Superior temporal gyrus (tissue), 1 donor: Measurements from ENCODE around the gene GRAMD4.

ENCODE experiments used
- DNase-seq: peaks from one replicate; pipeline ENCODE4 v3.0.0-alpha.2; 2016; ENCODE audit errors: extremely low spot score

Gene GRAMD4

DNA sequence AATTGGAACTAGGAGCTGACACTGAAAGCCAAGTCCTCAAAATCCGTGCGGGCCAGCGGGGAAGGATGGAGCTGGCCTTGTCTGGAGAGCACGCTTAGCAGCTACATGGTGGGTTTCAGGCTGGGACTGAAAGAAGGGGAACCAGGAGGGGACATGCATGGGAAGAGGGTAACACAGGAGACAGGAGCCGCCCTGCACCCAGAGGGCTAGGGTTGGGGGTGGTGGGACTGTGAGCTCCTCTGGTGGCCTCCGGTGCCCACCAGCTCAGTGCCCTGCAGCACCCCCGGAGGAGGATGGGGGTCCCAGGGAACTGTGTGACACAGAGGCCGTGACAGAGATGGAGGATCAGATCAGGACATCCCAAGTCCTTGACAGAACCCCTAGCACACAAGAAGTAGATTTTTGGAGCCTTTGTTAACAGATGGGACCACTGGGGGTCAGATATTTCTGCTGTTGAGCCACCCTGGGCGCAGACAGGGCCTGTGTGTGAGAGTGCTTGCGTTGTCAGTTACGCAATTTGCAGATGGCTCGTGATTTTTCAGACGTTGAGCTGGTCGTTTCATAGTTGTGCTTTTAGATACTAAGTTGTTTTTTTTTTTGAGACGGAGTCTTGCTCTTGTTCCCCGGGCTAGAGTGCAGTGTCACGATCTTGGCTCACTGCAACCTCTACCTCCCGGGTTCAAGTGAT is 21.3 kb upstream of the GRAMD4 start:
- DNase-seq = no peak

DNA sequence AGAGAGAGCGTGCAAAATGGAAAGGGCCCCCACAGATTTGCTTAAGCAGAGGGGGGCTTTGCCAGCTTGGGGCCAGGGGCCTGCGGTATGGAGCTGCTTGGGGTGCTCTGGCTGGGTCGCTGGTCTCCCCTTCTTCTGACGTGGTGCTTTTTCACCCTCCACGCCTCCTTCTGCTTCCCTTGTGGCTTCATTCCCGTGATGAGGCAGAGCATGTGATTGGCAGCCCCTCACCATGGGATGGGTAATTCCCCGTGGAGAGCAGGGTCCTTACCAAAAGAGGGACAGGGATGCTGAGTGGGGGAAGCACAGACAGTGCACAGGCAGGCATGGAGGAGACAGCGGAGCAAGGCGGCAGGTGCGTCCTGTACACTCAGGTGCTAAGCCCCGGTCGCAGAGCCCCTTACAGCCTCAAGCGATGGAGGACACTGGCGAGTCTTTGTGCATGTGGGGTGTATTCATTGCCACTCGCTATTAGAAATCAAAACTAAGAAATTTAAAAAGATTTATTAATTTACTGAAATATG is 19.9 kb upstream of the GRAMD4 start:
- no peak for DNase-seq

DNA sequence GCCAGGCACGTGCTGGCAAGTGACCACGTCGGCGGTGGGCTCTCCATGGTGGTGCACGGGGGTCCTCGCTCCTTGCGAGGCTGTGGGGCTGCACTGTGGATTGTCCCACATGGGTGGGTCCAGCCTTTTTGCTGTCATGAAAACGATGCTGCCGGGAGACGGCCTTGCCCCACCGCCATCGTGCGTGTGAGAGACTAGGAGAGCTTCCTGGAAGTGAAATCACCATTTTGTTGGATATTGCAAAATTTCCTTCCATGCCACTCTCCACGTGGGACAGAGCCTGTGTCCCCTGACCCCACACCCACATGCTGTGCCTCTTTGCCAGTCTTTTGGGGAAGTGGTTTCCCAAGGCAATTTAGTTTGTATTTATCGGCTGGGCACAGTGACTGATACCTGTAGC is 18.2 kb upstream of the GRAMD4 start:
- DNase-seq = no peak

DNA sequence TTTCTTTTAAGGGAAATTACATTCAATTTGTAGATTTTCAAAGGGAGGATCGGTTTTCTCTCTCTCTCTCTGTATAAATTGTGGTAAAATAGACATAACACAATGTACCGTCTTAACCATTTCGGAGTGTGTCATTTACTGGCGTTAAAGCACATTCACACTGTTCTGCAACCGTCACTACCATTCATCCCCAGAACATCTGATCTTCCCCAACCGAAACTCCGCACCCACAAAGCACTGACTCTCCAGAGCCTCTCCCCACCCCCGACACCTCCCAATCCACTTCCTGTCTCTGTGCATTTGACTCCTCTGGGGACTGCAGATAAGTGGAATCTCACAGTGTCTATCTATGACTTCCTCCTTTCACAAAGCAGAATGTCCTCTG is 15.9 kb upstream of the GRAMD4 start:
- peak; percentile 55 for DNase-seq

DNA sequence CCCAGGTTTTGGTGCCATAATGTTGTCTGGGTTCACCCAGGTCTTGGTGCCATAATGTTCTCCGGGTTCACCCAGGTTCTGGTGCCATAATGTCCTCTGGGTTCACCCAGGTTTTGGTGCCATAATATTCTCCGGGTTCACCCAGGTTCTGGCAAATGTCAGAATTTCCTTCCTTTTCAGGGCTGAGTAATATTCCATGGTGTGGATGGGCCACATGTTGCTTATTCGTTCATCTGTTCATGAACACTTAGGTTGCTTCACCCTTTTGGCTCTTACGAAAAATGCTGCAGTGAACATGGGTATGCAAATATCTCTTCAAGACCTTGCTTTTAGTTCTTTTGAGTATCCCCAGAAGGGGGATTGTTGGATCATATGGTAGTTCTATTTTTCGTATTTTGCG is 15.1 kb upstream of the GRAMD4 start:
- no peak for DNase-seq

DNA sequence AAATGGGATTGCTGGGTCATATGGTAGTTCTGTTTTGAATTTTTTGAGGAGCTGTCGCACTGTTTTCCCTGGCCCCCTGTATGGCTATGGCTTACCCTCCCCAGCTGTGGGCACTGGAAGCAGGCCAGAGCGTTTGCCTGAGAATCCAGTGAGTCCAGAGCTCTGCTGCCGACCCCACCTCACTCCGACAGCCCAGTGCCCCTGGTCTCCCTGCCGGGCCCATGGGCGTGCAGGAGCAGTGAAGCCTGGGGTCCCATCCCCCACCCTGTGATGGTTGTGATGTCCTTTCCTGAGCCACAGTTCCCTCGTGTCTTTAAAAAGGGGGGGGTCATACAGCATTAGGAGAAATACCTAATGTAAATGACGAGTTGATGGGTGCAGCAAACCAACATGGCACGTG is 13.3 kb upstream of the GRAMD4 start:
- DNase-seq = no peak

DNA sequence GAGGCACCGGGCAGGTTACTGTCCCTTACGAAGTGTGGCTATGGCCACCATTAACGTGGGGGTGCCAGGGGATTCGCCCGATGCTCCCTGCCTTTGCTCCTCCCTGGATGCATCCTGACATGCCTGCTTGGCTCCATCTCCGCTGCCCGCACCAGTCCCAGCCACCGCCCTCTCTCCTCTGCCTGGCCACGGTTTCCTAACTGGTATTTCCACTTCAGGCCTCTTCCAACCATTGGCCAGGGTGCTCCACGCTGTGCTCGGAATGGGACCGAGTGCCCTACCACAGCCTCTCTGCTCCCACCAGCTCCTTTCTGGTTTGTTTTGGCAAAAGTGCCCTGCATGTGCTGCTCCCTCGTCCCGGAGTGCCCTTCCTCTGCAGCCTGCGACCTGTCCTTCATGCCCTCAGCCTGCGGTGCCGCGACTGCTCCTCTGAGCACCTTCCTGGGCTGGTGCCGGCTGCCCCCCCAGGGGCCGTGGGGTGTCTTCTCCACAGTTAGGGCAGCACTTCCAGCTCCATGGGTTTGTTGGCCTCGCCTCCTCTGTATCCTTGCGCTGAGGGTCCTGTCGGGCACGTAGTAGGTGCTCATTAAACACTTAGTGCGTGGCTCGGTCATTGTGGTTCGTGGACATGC is 12.6 kb upstream of the GRAMD4 start:
- no peak for DNase-seq

DNA sequence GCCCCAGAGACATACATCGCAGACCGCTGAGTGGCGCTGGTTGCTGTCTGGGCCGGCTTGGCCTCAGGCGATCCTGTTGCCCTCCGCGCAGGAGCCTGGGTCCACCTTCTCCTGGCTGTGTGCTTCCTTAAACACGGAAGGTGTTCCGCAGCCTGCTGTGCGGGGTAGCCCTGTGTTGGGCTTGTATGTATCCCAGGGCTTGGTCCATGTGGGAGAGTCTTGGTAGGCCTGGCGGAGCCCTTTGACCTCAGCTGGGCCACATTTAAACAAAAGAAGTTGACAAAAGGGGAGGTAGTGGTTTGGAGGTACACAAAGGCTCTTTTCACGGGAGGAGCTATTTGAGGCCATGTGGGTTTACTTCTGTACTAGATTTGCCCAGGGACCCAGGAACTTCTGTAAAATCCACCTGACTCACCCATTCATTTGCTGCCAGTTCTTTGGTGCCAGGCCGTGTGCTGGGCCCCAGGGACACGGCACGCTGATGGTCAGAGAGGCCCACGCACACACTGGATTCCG is 11.0 kb upstream of the GRAMD4 start:
- no peak for DNase-seq

DNA sequence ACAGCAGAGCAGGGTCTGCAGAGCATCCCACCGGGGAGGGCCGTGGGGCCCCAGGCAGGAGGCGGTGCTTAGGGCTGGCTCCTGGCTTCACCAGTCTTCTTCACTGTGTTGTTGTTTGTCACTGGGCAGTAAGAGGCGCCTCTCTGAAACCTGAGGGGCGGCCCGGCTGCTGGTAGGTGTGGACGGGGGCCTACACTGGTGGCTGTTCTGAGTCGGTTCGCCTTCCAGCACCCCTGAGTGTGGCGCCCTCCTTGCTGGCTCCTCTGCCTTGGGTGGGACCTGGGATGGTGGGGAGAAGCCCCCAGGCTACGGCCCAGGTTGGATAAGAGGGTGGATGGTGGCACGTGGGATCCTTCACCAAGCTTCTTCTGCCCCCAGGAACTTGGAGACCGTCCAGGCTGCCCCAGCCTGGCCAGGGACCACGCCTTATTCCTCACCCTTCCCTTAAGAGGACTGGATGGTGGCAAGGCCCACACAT is 10.4 kb upstream of the GRAMD4 start:
- no peak for DNase-seq

DNA sequence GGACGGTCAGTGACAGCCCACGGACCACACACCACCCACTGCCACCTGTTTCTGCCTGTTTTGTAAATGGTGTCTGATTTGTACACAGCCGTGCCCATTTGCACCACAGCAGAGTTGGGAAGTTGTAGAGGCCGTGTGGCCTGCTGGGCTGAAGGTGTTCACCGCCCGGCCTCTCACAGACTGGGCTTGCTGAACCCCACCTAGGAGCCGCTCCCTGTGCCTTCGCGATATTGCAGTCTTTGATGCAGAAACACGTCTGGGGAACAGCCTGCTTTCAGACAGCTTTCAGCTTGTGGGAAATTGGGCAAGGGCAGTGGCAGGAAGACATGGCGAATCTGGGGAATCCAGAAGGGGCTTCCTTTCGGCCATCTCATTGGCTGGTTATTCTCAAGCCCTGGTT is 9.8 kb upstream of the GRAMD4 start:
- DNase-seq = no peak

DNA sequence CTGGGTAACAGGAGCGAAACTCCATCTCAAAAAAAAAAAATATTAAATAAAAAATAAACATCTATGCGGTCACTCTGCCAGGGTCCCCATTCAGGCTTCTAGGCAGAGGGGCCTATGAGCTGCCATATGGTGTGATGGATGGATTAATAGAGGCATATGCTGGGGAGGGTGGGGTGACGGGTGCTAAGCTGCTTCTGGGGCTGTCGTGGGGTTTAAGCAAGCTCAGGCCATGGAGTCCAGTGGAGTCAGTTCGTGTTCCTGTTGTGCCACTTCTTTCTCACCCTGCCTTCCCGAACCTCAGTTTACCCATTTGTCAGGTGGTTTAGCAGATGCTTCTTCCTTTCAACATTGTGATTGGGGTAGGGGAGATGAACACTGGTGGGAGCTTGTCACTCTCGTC is 9.0 kb upstream of the GRAMD4 start:
- DNase-seq = no peak

DNA sequence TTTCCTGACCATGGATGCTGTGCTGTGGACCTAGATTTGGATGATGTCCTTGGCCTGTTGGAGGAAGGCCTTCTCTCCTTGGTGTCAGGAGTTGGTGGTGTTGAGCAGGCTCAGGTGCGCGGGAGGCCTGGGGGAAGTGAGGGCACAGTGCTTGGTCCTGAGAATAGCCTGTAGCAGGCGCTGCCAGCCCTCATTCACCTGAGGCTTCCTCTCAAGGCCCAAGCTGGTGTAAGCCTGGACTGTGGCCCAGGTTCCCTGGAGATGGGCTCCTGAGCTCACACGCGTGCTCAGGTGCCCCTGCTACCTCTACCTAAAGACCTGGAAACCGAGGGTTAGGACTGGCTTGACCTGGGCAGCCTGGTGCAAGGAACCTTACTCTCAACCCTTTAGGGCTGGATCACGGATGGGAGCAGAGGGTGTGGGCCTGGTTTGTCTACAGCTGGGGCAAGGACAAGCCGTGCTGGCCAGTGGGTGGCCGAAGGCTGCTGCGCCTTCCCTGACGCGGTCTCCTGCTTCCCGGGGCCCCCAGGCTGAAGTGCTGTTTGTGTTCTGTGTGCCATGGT is 7.8 kb upstream of the GRAMD4 start:
- no peak for DNase-seq

DNA sequence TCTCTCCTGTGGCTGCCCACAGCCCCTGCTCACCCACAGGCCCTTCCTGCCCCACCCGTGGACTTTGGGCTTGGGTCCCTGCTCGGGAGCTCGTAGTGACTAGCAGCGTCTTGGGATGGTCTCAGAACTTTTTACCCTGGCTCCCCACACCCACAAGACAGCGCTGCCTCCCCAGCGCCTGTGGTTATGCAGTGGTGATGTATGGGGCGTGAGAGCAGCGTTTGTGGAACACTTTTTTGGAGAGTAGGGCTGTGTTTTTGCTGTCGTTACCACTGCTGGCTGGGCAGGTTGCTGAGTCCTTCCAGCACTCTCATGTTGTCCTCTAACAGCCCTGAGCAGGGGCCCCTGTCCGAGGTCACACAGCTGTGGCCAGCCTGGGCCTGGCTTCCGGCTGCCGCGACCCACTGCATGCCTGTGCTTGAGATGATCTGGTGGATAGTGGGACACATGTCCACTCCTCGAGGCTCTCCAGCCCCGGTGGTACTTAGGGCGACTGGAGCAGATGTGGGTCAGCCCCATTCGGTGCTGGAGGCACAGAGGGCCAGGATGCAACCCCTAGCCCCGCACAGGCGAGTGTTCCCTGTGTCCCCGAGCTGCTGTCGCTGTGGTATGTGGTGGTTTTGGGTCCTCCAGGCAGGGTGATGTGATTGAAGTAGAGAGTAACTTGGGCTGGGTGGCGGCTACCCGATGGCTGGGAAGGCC is 7.1 kb upstream of the GRAMD4 start:
- no peak for DNase-seq

DNA sequence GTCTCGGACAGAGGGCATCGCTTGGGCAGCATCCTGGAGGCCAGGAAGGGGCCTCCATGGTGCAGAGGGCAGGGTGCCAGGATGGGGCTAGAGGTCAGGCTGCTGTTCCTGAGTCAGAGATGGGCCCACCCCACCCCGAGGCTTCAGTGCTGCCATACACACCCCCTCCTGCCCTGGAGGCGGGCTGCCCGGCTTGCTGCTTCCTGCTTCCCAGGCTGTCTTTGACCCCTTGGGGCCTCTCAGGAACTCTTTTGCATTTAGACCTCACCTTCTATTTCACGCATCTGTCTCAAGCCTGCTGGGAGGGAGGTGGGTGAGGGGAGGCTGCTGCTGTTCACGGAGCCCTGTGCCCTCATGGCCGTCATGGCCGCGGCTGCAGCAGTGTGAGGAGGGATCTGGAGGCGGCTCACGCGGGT is 6.6 kb upstream of the GRAMD4 start:
- DNase-seq = no peak

DNA sequence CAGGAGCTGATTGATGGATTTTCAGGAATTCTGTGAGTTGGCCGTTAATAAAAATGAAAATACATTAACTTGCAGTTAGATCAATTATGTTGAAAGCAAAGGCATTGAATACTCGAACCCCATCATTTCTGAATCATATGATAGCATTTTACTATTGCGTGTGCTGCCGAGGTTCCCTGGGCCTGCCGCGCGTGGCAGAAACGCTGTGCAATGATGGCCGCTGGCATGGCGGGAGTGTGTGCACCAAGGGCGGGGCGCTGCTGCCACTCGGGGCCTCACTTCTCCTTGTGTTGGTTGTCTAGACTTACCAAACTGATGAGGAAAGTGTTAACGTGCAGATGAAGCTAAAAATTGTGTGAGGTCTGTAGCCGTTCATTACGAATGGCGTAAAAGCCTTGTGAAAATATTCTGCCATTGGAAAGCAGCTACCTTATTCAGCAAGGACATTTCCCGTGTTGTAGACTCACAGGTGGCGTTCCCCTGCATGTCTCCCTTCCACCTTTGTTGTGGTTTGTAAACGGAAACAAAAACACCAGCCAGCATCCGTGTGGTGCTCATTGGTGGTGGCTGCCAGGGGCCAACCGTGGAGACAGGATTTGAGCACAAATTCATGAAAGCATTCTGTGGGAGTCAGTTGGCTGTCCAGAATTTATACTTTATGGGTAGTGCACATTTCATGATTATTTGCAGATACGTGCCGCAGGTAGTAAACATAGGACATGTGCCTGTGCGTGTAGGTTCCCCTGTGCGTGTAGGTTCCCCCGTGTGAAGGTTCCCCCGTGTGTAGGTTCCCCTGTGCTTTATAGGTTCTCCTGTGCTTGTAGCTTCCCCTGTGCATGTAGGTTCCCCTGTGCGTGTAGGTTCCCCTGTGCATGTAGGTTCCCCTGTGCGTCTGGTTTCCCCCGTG is 5.9 kb upstream of the GRAMD4 start:
- no peak for DNase-seq

DNA sequence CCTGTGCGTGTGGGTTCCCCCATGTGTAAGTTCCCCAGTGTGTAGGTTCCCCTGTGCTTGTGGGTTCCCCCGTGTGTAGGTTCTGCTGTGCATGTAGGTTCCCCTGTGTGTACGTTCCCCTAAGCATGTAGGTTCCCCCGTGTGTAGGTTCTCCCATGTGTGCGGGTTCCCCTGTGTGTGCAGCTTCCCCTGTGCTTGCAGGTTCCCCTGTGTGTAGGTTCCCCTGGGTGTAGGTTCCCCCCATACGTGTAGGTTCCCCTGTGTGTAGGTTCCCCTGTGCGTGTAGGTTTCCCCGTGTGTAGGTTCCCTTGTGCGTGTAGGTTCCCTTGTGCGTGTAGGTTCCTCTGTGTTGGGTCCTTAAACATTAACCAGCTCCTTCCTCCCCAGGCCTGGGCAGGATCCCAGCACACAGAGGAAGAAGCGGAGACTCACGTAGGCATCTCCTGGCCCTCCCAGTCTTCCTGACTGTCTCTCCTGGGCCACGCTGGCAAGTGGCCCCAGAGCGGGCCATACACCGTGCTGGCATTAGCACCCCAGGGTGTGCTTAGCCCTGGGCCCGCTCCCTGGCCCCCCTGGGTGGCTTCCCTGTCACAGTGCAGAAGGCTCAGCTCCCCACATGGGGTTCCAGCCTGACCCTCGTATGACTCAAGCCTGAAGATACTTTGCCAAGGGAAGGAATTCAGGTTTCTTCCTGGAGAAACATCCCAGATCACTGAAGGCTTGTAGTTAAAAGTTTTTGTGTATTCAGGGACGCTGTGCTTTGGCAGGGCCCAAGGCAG is 2.8 kb upstream of the GRAMD4 start:
- no peak for DNase-seq

DNA sequence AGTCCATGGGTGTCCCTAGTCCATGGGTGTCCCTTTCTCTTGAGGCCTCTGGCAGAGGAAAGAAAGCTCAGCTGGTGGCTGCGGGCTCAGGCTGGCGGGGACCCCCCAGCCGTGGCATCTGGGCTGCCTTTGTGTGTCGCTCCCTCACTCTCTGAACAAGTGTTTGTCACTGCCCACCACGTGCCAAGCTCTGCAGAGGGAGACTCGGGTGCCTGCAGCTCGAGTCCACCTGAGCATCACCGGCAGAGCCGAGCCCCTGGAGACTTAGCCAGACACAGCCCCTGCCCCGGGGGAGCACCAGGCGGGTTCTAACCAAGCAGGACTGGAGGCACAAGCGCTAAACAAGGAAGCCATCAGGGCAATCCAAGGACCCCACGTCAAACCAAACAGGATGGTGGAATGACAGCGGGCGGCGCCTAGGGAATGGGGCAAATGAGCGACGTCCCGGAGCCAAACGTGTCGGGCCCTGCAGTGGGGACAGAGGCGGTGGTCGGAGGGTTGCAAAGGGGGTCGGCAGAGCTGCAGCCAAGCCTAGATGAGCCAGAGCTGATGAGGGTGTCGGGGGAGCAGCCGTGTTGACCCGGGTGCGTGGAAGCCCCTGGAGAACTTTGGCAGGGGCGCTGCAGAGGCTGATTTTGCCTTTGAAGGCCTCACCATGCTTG is 2.1 kb upstream of the GRAMD4 start:
- DNase-seq = no peak

DNA sequence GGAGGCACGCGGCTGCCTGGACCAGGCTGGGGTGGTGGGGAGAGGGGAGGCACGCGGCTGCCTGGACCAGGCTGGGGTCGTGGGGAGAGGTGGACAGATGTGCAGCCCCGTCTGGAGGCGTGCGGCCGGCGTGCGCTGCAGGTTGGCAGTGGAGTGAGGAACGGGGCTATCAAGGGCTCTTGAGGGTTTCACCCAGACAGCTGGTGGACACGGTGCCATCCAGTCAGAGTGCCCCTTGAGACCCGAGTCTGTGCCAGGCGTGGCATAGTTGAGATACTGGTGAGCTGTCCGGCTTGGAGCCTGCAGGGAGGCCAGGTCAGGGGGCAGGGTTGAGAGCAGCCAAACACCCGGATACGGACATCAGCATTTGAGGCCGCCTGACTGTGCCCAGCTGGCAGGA is 1.5 kb upstream of the GRAMD4 start:
- DNase-seq = no peak

DNA sequence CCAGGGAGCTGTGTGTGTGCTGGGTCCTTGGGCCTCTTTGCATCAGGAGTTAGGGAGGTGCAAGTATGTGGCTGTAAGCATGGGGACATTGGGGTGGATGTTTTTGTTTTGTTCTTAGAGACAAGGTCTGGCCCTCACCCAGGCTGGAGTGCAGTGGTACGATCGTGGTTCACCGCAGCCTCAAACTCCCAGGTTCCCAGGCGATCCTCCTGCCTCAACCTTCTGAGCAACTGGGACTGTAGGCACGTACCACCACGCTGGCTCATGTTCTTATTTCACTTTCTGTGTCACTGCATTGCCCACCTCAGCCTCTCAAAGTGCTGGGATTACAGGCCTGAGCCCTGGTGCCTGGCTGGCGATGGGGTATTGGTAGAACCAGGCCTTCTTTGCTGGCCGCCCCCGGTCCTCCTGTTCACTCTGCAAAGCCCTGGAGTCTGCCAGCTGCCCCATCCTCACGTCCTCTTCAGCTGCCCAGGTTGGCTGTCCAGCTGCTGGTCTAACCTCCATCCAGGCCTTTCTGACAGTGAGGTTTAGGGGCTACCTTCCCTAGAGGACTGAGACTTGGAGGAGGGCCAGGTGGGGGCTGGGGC is 851 bp upstream of the GRAMD4 start:
- no peak for DNase-seq
